ENCODE results near the gene MIPOL1.

GRCh38 chr14:37241198-37241597 is 43.5 kb downstream of the MIPOL1 start:
- no peak for TF ChIP-seq CTCF (conservative IDR thresholded peaks at IDR 0.05; ENCODE audit: low read depth, low read length)
- TF ChIP-seq USF2 (IDR thresholded peaks at IDR 0.05; ENCODE audit: low read depth, low read length), result no peak
- TF ChIP-seq POLR2A (IDR thresholded peaks at IDR 0.05; ENCODE audit: low read depth, low read length), result no peak
- TF ChIP-seq MXI1 (IDR thresholded peaks at IDR 0.05; ENCODE audit: borderline replicate concordance, low read depth, low read length), result no peak
- no peak for TF ChIP-seq ELK1 (IDR thresholded peaks at IDR 0.05; ENCODE audit: borderline replicate concordance, low read depth, low read length)
- TF ChIP-seq RFX5 (IDR thresholded peaks at IDR 0.05; ENCODE audit: low read depth, low read length), result no peak
- TF ChIP-seq NFE2L2 (IDR thresholded peaks at IDR 0.05; ENCODE audit: low read depth, low read length), result no peak
- TF ChIP-seq RAD21 (IDR thresholded peaks at IDR 0.05; ENCODE audit: low read length), result no peak
- TF ChIP-seq RCOR1 (IDR thresholded peaks at IDR 0.05; ENCODE audit: insufficient replicate concordance, low read length), result no peak
- no peak for TF ChIP-seq SMC3 (IDR thresholded peaks at IDR 0.05; ENCODE audit: low read depth, low read length)
- no peak for TF ChIP-seq MAZ (IDR thresholded peaks at IDR 0.05; ENCODE audit: borderline replicate concordance, low read depth, low read length)
